Measurements from ENCODE around the gene PROSER3. TPM values are rescaled to one million over a fixed set of nuclear protein-coding genes. Genes with fewer than 3 reads are reported as not detected.
A peak's percentile ranks its signal among the peaks of the same experiment; 100 is the strongest.

The PROSER3 gene
- total RNA-seq = 10 to 100 TPM in 5 of 8 experiments, 1 to 10 TPM in 3; 3.1 to 19.9 (median 12.7) TPM

- in situ Hi-C loops (cut with MboI; ENCODE audit: low pct_unique_long_range_greater_than_20kb in 2 of 9, low sequenced_read_pairs in 9 of 9, unreplicated experiment in 9 of 9) = no loop called here
- peak within 1 kb of the TSS; percentile 84 to 89 for H3K27ac ChIP-seq
- WGBS, 10 experiments = 0 to 1% (median 0%) methylated on average over 1 to 12 of the region's 53 CpGs; no CpG with 5 or more reads in 3 of the 10 experiments
- ATAC-seq (replicated peaks in 6 of 8) = peak; percentile 75 to 94 (median 91)
- peak within 1 kb of the TSS; percentile 67 to 97 (median 90) for H3K4me3 ChIP-seq
- H3K4me1 ChIP-seq (replicated peaks in 1 of 2) = peaks cover 13 to 19% of the 10 kb centered on the region in 2 donors
Observed at GRCh38 chr19:35757749-35758608, at the start of gene PROSER3. PROSER3 (plus strand) TSS chr19:35758176; CDS start chr19:35758216, 40 bp downstream.

GRCh38 chr19:35708391-35708790 lies 49.6 kb upstream of the PROSER3 start:
- in situ Hi-C loops (cut with MboI; ENCODE audit: low pct_unique_long_range_greater_than_20kb in 2 of 9, low sequenced_read_pairs in 9 of 9, unreplicated experiment in 9 of 9) = no loop called here
- Histone ChIP-seq H3K4me1 (replicated peaks in 1 of 2) (no peaks in the 10 kb centered on the region), H3K27ac (no peak overlapping the region), H3K4me3 (no peak overlapping the region)
- ATAC-seq (replicated peaks in 6 of 8) = no peak
- WGBS, 10 experiments = 67 to 83% (median 73%) methylated on average over 1 of the region's 1 CpG; no CpG with 5 or more reads in 6 of the 10 experiments

- WGBS, 10 experiments = 0 to 67% (median 4%) methylated on average over 1 to 7 of the region's 13 CpGs; no CpG with 5 or more reads in 3 of the 10 experiments
- peaks cover 8 to 10% of the 10 kb centered on the region in 2 donors for H3K4me1 ChIP-seq (replicated peaks in 1 of 2)
- no peak overlapping the region for H3K27ac ChIP-seq
- no peak overlapping the region for H3K4me3 ChIP-seq
- in situ Hi-C loops (cut with MboI; ENCODE audit: low pct_unique_long_range_greater_than_20kb in 2 of 9, low sequenced_read_pairs in 9 of 9, unreplicated experiment in 9 of 9) = no loop called here
- ATAC-seq (replicated peaks in 6 of 8) = peak in 6 of 8 experiments; percentile 11 to 97 (median 45)
Observed at GRCh38 chr19:35710784-35711723, 46.9 kb upstream of the PROSER3 start.

- ATAC-seq (replicated peaks in 6 of 8) = peak in 2 of 8 experiments; percentile 2 to 5
- 0 to 100% (median 52%) methylated on average over 1 to 9 of the region's 11 CpGs; no CpG with 5 or more reads in 1 of the 10 experiments for WGBS, 10 experiments
- in situ Hi-C loops (cut with MboI; ENCODE audit: low pct_unique_long_range_greater_than_20kb in 2 of 9, low sequenced_read_pairs in 9 of 9, unreplicated experiment in 9 of 9) = no loop called here
- no peak overlapping the region for H3K4me3 ChIP-seq
- H3K27ac ChIP-seq = no peak overlapping the region
- H3K4me1 ChIP-seq (replicated peaks in 1 of 2) = peaks cover 8 to 11% of the 10 kb centered on the region in 2 donors
Observed at GRCh38 chr19:35712567-35713505, 45.1 kb upstream of the PROSER3 start.

- in situ Hi-C loops (cut with MboI; ENCODE audit: low pct_unique_long_range_greater_than_20kb in 2 of 9, low sequenced_read_pairs in 9 of 9, unreplicated experiment in 9 of 9) = no loop called here
- no peak for ATAC-seq (replicated peaks in 6 of 8)
- H3K27ac ChIP-seq = no peak overlapping the region
- H3K4me1 ChIP-seq (replicated peaks in 1 of 2) = peaks cover 8 to 11% of the 10 kb centered on the region in 2 donors
- H3K4me3 ChIP-seq = no peak overlapping the region
- WGBS, 10 experiments = 0 to 80% (median 31%) methylated on average over 1 to 2 of the region's 2 CpGs; no CpG with 5 or more reads in 5 of the 10 experiments
Observed at GRCh38 chr19:35713506-35713850, 44.5 kb upstream of the PROSER3 start.

- in situ Hi-C loops (cut with MboI; ENCODE audit: low pct_unique_long_range_greater_than_20kb in 2 of 9, low sequenced_read_pairs in 9 of 9, unreplicated experiment in 9 of 9) = no loop called here
- no peak overlapping the region for H3K27ac ChIP-seq
- peaks cover 10 to 12% of the 10 kb centered on the region in 2 donors for H3K4me1 ChIP-seq (replicated peaks in 1 of 2)
- 33 to 100% (median 88%) methylated on average over 1 to 10 of the region's 12 CpGs; no CpG with 5 or more reads in 1 of the 10 experiments for WGBS, 10 experiments
- ATAC-seq (replicated peaks in 6 of 8) = no peak
- H3K4me3 ChIP-seq = no peak overlapping the region
Observed at GRCh38 chr19:35713904-35714495, 44.0 kb upstream of the PROSER3 start.

GRCh38 chr19:35714601-35715354 lies 43.2 kb upstream of the PROSER3 start:
- Histone ChIP-seq H3K27ac (no peak overlapping the region), H3K4me3 (no peak overlapping the region), H3K4me1 (replicated peaks in 1 of 2) (peaks cover 16 to 17% of the 10 kb centered on the region in 2 donors)
- no peak for ATAC-seq (replicated peaks in 6 of 8)
- in situ Hi-C loops (cut with MboI; ENCODE audit: low pct_unique_long_range_greater_than_20kb in 2 of 9, low sequenced_read_pairs in 9 of 9, unreplicated experiment in 9 of 9) = no loop called here
- WGBS, 10 experiments = 40 to 90% (median 69%) methylated on average over 1 to 6 of the region's 14 CpGs; no CpG with 5 or more reads in 2 of the 10 experiments

- in situ Hi-C loops (cut with MboI; ENCODE audit: low pct_unique_long_range_greater_than_20kb in 2 of 9, low sequenced_read_pairs in 9 of 9, unreplicated experiment in 9 of 9) = no loop called here
- Histone ChIP-seq H3K4me1 (replicated peaks in 1 of 2) (peaks cover 16 to 17% of the 10 kb centered on the region in 2 donors), H3K4me3 (peak overlapping the region in 2 of 5 donors; percentile 60 to 86), H3K27ac (peak overlapping the region in 1 of 2 donors; percentile 81)
- no peak for ATAC-seq (replicated peaks in 6 of 8)
- WGBS, 10 experiments = 71 to 93% (median 80%) methylated on average over 1 to 3 of the region's 7 CpGs; no CpG with 5 or more reads in 7 of the 10 experiments
Observed at GRCh38 chr19:35715355-35715809, 42.6 kb upstream of the PROSER3 start.

- 0 to 9% (median 2%) methylated on average over 1 to 18 of the region's 52 CpGs; no CpG with 5 or more reads in 2 of the 10 experiments for WGBS, 10 experiments
- Histone ChIP-seq H3K27ac (peak overlapping the region; percentile 45 to 81), H3K4me1 (replicated peaks in 1 of 2) (peaks cover 16 to 17% of the 10 kb centered on the region in 2 donors), H3K4me3 (peak overlapping the region; percentile 39 to 91 (median 62))
- ATAC-seq (replicated peaks in 6 of 8) = peak; percentile 4 to 27 (median 25)
- in situ Hi-C loops (cut with MboI; ENCODE audit: low pct_unique_long_range_greater_than_20kb in 2 of 9, low sequenced_read_pairs in 9 of 9, unreplicated experiment in 9 of 9) = no loop called here
Observed at GRCh38 chr19:35715981-35716800, 41.8 kb upstream of the PROSER3 start.

GRCh38 chr19:35716801-35717664 lies 40.9 kb upstream of the PROSER3 start:
- H3K27ac ChIP-seq = peak overlapping the region; percentile 81 to 94
- peak; percentile 51 to 88 (median 84) for ATAC-seq (replicated peaks in 6 of 8)
- in situ Hi-C loops (cut with MboI; ENCODE audit: low pct_unique_long_range_greater_than_20kb in 2 of 9, low sequenced_read_pairs in 9 of 9, unreplicated experiment in 9 of 9) = no loop called here
- peaks cover 16 to 17% of the 10 kb centered on the region in 2 donors for H3K4me1 ChIP-seq (replicated peaks in 1 of 2)
- 0 to 4% (median 0%) methylated on average over 1 to 22 of the region's 77 CpGs; no CpG with 5 or more reads in 2 of the 10 experiments for WGBS, 10 experiments
- peak overlapping the region; percentile 39 to 91 (median 62) for H3K4me3 ChIP-seq
